HK-2 (cell line): Measurements from ENCODE around the gene FGFRL1.

ENCODE experiments used
- DNase-seq: peaks from one replicate; pipeline ENCODE4 v3.0.0-alpha.2; 2018; ENCODE audit not compliant: unreplicated experiment

FGFRL1 gene

GRCh38 chr4:1023075-1023640 lies 11.7 kb downstream of the FGFRL1 start:
- no peak for DNase-seq

GRCh38 chr4:1023895-1024740 lies 12.7 kb downstream of the FGFRL1 start:
- DNase-seq: no peak

- DNase-seq: no peak
Measured at GRCh38 chr4:1024882-1025545, 13.6 kb downstream of the FGFRL1 start.

GRCh38 chr4:1026115-1026514 lies 14.7 kb downstream of the FGFRL1 start:
- DNase-seq: peak; percentile 68

GRCh38 chr4:1027219-1027914 lies 15.9 kb downstream of the FGFRL1 start:
- no peak for DNase-seq

GRCh38 chr4:1027915-1028238 lies 16.5 kb downstream of the FGFRL1 start:
- peak; percentile 43 for DNase-seq

- DNase-seq: no peak
Measured at GRCh38 chr4:1028574-1029220, 17.3 kb downstream of the FGFRL1 start.

- DNase-seq: no peak
Measured at GRCh38 chr4:1029529-1029928, 18.1 kb downstream of the FGFRL1 start.

- no peak for DNase-seq
Measured at GRCh38 chr4:1030031-1030430, 18.6 kb downstream of the FGFRL1 start.

- DNase-seq: no peak
Measured at GRCh38 chr4:1030559-1030958, 19.1 kb downstream of the FGFRL1 start.

GRCh38 chr4:1031346-1031745 lies 19.9 kb downstream of the FGFRL1 start:
- no peak for DNase-seq

GRCh38 chr4:1031956-1032795 lies 20.8 kb downstream of the FGFRL1 start:
- no peak for DNase-seq

GRCh38 chr4:1032861-1033260 lies 21.4 kb downstream of the FGFRL1 start:
- DNase-seq: no peak

- DNase-seq: no peak
Measured at GRCh38 chr4:1033840-1034551, 22.6 kb downstream of the FGFRL1 start.

- DNase-seq: no peak
Measured at GRCh38 chr4:1035510-1035909, 24.1 kb downstream of the FGFRL1 start.

- DNase-seq: no peak
Measured at GRCh38 chr4:1036095-1036494, 24.7 kb downstream of the FGFRL1 start.

GRCh38 chr4:1036976-1037810 lies 25.8 kb downstream of the FGFRL1 start:
- no peak for DNase-seq

GRCh38 chr4:1038948-1039492 lies 27.6 kb downstream of the FGFRL1 start:
- no peak for DNase-seq
